MM.1S (cell line): ENCODE measurements around the gene DCDC1.

Source experiments
- CTCF ChIP-seq: fragments of 300-600 bp; sonication (generic); IDR thresholded peaks from 2 replicates; pipeline ENCODE4 v1.5.1; 2016; ENCODE audit warnings: antibody characterized with exemption, low read length, mixed read lengths
- EZH2 ChIP-seq: fragments of 300-600 bp; sonication (generic); optimal IDR thresholded peaks from 2 replicates; pipeline ENCODE3; 2017; ENCODE audit warnings: low read depth, mild to moderate bottlenecking, antibody characterized with exemption, low read length, mixed read lengths
- EZH2phosphoT487 ChIP-seq: fragments of 300-600 bp; sonication (generic); IDR thresholded peaks from 2 replicates; pipeline ENCODE4 v1.6.1; 2018; ENCODE audit warnings: antibody characterized with exemption, low read length

DNA sequence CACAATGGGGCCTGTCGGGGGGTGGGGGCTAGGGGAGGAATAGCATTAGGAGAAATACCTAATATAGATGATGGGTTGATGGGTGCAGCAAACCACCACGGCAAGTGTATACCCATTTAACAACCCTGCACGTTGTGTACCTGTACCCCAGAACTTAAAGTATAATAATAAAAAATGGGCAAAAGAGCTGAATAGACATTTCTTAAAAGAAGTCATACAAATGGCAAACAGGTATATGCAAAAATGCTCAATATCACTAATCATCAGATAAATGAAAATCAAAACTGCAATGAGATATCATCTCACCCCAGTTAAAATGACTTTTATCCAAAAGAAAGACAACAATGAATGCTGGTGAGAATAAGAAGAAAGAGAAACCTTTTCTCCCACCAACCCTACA lies 419.7 kb downstream of the DCDC1 start:
- TF ChIP-seq CTCF (no peak), EZH2 (no peak), EZH2phosphoT487 (no peak)
